Central memory CD4-positive, alpha-beta T cell (primary cell): ENCODE data around the gene SUPT6H.
A peak's percentile ranks its signal among the peaks of the same experiment; 100 is the strongest.

Source experiments
- DNase-seq: peaks from one replicate; pipeline ENCODE4 v3.0.0; 2022

SUPT6H gene

DNA sequence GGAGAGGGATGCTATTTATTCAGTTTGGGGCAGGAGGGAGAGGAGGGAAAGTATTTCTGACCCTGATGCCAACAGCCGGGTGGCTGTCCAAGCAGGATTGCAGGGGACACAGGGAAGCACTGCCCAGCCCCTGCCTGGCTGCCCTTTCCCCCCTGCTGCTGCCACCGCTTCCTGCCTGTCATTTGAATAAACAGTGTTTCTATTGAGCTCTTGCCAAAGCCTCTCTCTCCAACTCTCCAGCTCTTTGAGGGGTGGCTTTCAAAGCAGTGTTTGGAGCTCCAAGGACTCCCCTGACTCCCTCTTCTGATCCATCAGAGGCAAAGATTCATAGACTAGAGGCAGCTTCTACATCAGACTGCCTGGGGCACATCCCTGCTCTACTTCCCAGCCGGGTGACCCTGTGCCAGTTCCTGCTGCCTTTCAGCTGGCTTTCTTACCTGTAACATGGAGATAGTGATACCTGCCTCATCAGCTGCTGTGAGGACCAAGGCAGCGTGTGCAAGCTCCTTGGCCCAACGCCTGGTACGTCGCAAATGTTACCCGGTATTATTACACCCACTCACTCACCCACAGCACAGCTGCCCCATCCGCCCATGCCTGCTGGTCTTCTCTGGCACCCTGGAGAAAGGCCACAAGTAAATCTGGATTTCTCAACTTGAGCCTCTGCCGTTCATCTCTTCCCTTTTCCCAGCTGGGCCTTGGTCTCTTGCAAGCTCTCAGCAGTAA, 40.2 kb downstream of the SUPT6H start:
- no peak for DNase-seq

DNA sequence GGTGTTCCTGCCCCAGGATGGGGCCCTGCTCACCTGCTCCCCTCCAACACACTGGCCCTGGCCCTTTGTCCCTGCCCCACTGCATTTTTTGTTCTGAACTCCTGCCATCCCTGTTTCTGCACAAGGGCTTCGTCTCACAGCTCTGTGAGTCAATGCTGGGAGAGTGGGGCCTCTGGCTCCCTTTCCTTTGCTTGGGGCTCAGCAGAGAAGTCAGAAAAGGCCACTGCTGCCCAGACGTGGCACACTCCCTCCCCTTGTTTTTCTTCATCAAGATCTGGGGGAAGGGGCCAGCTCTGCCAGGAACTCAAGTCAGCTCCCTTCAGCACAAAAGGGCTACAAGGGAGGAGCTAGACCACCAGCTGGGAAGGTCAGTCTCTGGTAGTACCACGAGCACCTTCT, 40.7 kb downstream of the SUPT6H start:
- no peak for DNase-seq

DNA sequence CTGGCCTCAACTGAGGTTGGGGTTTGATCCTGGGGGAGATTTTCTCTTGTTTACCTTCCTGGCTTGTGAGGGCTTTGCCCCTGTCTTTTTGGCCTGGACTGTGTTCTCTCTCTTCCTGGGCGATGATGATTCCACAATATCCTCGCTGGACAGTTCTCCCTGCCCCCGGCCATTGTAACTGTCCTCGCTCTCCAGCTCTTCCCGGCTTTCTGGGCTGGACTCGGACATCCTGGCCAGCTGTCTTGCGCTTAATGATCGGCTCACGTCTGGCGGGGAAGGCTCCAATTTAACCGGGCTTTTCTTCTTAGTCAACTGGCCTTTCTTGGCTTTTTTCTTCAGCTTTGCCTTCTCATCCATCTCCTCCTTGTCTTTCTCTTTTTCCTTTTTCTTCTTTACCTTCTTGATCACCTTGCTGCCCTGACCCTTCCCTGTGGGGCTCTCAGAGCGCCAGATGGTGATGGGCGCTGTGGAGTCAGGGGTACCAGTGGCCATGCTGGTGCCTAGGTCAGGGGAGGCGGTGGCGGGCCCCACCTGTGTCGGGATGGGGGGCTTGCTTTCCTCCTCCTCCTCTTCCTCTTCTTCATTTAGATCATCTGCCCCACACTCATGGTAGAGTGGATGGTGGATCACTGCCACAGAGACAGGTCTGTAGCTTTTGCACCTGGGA, 41.7 kb downstream of the SUPT6H start:
- no peak for DNase-seq

DNA sequence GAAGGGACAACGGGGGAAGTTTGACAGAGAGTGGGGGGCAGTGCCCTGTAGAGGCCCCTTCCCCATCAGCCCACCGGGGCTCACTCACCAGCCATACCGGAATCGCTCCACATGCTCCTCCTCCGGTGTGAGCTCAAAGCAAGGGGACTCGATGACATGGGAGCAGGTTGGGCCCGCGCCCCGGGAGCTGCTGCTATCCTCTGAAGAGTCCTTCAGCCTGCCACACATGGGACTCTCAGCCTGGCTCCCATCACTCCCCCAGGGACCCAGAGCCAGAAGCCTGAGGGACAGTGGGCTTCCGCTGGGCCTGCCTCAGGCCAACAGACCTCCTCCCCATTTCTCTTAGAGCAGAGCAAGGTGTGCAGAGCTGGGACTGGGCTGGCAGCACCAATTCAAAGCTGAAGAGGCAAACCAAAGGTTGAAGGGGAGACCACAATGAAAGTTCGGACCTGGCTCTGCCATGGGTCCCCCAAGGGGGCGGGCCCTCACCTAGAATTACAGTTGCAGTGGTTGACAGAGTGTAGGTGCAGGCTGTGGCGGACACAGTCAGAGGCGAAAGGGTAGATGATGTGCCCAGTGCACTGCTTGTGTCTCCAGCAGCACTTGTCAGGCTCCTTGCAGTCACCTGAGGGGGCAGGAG, 42.3 kb downstream of the SUPT6H start:
- no peak for DNase-seq

DNA sequence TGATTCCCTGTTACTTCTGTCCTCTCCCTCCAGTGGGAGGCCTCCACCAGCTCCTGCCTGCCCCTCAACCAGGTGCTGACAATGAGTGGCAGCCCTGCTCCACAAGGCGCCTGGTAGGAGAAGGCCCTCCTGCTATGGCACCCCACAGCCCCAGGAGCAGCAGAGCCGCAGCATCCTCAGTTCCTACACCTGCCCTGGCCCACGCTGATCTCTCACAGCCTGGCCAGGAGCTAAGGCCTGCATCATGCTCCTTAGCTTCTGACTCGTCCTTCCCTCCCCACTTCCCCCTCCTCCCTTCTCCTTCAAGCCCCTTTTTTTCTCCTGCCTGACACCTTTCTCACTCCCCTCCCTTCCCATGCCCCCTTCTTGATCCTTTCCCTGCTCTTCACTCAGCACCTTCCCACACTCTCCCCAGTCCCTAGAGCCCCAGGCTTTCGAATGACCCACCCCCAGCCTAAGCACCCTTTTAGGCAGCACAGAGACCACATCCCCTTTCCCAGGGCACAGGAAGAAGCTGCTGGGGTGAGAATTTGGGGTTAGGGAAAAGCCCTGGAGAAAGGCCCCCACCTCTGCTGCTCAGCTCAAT, 43.2 kb downstream of the SUPT6H start:
- no peak for DNase-seq

DNA sequence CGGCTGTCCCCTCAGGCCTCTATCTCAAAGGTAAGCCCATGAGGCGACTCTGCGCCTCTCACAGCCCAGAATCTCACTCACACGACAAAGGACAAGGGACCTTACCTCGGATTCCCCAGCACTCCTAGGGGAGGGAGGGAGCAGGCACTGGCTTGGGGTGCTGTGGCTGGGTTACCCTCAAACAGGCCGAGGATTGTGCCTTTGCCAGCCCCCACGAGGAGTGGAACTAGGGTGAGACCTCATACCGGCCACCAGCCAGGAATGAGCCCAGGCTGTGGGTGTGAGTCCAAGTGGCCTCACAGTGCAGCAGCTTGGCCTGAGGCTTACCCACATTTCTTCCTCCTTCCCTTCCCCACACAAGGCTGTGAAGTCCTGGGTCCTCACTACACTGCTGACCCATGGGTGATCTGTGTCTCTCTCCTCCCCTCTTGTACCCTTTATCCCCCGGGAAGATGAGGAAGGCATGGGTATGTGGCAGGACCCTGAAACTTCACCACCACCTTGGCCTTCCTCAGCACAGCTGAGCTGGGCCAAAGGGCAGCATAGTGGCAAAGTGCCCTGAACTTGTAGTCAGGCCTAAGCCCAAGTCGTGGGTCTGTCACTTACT, 43.8 kb downstream of the SUPT6H start:
- no peak for DNase-seq

DNA sequence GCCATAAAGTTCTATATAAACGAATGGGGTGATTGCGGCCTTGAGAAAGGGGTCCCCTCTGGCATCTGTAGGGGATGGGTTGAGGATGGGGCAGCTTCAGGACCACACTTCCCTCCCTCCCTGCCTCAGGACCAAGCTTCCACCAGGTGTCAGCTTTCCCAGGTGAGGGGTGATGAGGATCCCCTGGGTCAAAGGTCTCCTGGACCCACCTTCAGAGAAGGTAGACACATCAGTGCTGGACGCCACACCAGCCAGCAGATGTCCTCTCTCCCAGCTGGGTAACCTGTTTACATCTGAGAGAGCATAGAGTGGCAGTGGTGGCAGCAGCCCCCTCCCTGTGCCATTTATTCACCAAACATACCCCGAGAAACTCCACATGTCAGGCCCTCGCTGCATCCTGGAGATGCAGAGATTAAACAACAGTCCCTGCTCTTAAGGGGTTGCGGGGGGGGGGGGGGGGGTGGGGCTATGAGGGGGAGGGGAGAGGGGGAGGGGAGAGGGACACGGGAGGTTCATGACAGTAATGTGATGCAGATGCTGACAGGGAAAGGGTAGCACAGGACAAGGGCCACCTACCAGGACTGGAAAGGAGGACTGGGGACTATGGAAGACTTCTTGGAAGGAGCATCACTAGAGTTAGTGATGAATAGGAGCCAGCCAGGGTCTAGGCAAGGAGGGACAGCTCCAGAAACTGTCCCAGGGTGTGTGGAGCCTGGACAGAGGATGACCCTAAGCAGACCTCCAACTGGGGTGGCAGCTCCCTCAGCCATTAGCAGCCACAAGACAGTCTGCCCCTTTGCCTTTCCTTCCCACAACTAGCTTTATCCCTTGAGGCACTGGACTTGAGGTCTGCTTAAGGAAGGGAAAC, 44.7 kb downstream of the SUPT6H start:
- DNase-seq: no peak

DNA sequence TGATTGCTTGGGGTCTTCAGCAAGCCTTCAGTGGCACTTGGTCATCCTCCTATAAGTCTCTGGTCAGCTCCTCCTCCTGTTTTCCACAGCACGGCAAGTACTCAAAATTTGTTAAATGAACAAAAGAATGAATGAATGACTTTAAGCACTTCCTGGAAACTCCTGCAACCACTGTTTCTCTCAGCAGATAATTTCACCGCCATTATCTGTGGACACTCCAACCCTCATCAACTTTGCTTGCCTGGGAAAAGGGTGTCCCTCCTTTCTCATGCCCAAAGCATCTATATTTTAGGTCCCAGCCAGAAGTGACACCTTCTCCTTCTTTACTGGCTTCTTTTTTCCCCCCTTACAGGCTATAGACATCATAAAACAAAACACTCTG, 45.3 kb downstream of the SUPT6H start:
- no peak for DNase-seq

DNA sequence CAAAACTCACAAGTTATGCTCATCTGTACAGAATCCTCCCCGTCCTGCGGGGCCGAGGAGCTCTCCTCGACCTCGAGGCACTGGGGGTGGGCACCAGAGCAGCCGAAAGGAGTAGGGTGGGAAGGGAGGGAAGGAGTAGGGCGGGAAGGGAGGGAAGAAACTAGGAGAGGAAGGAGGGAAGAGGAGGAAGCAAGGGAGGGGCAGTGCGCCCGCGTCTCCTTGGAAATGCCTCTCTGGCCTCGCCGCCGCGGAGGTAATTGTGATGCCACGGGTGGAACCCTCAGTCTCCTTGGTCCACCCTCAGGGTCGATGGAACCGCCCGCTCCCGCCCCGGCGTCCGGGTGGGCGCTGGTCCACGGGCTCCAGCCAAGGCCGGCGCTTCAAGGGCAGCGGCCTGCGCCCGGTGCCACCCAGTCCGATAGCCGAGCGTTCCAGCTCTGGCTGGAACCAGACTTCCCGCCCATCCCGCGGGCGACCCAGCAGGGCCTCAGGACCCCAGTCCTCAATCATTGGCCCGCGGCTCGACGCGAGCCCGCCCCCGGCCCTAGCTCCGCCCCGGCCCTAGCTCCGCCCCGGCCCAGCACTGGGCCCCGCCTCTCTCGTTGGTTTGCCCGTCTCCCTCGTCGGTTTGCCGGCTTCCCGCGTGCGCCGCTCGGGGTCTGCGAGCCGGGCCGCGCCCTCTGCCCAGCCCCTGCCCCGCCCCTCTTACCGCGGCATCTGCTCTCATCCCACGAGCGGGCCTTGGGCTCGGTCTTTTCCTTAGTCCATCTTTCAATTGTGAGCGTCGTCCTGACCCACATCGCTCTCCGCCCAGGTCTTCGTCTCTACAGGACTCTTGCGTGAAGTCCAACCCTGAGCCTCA, 49.1 kb downstream of the SUPT6H start:
- peak; percentile 83 for DNase-seq

DNA sequence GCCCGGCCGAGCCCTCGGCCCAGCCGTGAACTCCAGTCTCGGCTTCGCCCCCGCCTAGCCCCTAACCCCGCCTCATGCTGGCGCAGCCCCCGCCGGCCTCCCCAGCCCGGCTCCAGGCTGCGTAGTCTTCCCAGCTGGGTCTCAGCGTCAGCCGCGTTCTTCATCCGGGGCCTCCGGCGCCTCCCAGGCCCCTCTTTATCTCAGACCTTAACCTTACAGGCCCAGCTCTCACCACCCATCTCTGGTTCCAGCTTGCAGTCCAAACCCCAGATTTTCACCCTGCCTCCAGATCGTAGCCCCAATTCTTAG, 49.7 kb downstream of the SUPT6H start, which contains the start of gene PROCA1:
Gene PROCA1, minus strand, starts transcription at position 166 of the 309 bp plus-strand sequence. CDS start 228 bp downstream, outside the sequence.
- no peak for DNase-seq

DNA sequence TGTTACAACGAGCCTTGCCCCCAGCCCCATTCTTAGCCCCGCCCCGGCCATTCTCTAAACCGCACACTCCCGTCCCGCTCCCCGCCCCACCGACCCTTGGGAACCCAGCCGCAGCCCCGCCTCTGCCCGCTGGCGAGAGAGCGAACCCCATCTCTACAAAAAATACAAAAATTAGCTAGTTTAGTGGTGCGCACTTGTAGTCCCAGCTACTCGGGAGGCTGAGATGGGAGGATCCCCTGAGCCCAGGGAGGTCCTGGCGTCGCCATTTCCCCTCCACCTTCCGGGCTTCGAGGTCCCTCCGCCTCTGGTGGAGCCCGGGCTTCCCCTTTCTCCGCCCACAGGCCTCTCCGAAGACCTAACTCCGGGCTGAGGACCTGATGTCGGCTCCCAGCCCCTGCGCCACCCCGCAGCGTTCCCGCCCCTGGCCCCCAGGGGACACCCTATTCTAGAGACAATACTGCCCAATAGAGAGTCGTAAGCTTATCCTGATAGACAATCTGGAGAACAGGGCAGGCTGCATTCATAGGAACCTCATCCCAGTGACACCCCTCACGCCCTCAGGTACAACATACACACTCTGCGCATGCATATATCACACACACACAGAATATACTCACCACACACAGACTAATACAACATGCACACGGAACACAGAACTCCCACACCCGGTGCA, 50.2 kb downstream of the SUPT6H start:
- peak; percentile 45 for DNase-seq

DNA sequence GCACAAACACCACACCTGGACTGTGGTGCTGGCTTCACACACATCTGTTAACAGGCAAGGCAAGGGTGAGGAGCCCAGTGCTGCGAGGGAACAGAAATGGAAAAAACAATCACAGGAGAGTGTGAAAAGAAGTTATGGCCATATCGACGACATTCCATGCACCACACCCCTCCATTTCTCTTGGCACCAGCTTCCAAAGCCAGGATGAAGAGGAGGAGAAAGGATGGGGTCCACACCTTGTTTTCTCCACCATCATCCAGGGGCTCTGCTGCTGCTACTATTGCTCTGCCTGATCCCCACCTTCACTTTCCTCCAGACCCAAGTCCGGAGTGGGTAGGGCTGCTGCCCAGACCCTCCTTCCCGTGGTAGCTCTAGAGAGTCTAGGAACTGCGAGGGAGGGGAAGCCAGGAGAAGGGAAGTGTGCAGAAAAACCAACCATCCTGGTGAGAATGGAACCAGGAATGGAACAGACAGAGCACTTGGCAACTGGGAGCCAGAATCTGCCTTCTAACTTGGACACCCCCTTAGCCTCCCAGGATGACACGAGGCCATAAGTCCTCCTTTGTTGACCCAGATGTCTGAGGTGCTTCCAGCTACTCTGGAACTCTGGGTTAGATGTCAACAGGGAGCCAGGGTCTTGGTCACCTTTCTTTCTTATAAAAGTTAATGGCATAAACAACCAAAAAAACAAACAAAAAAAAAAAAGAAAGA, 50.9 kb downstream of the SUPT6H start:
- DNase-seq: no peak

DNA sequence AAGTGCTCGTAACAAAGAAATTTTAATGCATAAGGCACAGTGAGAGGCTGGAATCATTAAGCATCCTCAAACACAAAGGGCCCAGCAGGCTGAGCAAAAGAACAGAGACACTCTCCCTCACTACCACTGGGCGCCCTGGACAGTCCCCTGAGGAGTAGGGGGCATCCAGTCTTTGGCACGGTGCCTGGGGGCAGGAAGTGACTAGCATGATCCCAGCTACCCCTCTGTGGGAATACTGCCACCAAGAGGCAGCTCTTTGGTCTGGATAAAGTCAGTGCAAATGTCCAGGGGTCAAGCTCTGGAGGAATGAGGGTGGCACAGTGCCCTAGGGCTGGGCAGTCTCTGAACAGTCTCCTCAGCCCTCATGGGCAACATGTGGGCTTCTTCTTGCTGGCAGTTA, 52.3 kb downstream of the SUPT6H start:
- DNase-seq: no peak

DNA sequence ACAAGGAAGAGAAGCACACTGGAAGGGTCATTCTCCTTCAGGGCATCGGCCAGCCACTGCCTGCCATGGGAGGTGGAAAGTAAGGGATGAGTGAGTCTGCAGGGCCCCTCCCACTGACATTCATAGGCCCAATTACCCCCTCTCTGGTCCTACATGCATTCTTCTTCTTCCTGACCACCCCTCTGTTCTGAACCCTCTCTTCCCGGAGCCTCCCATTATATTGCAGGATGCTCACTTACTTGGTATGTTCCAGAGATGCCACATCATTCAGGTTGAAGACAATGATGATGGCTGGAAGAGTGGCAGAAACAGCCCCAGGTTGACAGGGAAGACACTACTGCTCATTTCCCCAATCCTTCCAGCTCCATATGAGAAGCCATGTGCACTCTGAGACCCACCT, 53.2 kb downstream of the SUPT6H start:
- DNase-seq: no peak

DNA sequence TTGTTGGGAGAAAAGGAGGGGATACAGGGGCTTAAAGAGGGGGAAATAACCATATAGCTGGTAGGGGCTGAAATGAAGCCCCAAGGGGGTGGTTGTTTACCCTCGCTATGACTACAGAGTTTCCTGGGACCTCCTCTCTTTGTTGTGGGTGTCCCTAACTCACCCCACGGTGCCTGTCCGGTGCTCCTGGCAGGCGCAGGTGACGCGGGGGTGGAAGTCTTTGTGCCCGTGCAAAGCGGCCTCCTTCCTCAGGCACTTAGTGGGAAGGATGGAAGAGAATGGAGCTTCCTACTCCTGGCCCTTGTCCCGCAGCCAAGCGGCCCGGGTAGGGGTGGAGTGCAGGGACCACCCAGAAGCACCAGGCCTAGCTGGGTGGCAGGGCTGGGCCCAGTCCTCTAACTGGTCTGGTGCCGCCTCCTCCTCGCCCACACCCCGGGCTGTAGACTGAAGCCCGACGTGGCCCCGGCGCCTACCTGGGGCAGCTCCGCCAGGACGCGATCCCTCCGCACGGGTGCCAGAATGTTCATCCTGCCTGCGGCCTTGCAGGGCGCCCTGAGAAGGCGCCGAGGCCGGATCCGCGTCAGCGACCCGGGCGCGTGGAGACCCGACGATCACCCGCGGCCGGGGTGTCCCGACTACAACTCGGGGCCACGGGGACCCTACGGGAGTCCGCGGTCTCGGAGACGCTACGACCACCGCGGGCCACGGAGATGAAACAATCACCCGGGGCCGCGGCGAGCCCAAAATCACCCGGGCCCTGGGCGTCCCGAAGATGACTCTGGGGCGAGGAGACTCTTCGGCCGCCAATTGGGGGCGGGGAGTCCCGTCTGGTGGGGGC, 55.0 kb downstream of the SUPT6H start:
- DNase-seq: no peak

DNA sequence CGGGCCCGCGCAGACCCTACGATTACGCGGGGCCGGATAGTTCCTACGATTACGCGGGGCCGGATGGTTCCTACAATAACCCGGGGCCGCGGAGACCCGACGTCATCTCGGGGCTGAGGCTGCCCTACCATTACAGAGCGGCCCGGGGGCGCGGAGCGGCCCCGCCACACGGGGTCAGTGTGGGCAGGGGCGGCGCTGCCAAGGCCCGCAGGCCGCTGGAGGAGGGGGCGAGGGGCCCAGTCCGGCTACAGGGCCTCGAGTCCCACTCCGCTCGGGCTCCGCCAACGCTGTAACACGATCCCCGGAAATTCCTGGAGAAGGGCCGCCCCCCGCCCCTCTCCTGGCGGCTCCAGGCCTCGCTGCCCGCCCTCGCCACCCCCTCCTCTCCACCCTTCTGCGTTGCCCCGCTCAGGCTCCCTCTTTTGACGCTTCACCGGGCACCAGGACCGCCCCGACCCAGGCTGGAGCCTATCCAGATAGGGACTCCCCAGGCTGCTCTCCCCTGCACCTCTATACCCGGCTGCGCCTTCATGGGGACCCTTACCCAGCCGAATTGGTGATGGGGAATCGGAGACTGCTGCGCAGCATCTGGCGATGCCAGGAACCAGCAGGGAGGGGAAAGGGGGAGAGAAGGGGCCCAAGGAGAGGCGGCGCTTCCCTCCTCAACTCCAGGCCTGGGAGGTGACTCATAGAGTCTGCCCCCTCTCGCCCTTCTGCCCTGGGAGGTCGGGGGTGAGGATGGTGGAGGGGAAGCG, 55.8 kb downstream of the SUPT6H start, which contains the start of gene RAB34:
Gene RAB34, minus strand, starts transcription at position 291 of the 755 bp plus-strand sequence. CDS start 602 bp downstream, outside the sequence.
- no peak for DNase-seq

DNA sequence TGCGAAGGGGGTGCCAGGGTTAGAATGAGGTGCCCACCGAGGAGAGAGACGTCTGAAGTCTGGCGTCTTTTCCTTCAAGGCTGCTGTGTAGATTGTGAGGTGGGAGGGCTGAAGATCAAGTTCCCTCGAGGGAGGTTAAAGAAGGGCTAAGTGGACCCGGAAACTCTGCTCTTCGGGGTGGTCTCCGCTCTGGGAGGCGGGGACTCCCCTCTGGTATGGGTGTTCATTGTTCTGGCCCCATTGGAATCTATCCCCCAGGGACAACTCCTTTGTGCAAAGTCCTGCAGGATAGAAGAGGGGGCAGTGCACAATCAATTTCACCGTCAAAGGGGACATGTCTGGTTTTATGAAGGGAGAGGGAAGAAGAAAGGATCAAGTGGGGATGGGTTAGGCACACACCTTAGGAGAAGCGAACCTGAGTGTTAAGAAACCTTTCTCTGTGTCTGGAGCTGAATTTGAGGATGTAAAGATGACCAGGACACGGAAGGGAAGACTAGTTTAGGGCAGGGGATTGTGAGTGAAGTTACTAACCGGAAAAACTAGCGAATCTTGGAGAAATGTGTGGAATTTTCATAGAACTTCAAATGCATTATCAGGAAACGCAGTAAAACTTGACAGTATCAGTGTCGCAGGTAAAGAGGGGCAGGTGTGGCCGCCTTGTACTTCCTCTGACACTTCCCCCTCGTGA, 56.5 kb downstream of the SUPT6H start:
- DNase-seq: no peak

DNA sequence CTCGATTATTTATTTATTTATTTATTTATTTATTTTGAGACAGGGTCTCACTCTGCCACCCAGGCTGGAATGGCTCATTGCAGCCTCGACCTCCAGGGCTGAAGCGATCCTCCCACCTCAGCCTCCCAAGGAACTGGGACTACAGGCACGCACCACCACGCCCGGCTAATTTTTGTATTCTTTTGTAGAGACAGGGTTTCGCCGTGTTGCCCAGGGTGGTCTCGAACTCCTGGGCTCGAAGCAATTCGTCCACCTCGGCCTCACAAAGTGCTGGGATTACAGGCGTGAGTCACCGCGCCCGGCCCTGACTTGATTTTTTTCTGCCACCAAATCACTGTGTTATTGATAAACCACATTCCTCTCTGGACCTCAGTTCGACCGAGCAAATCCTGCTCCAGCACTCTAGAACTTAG, 57.0 kb downstream of the SUPT6H start:
- DNase-seq: no peak
